ENCODE measurements around the gene ETV1. TPM values are rescaled to one million over a fixed set of nuclear protein-coding genes. Genes with fewer than 3 reads are reported as not detected.

ETV1 gene
- total RNA-seq, 2 experiments from 2014 or later = 0.61 to 1.9 TPM

DNA sequence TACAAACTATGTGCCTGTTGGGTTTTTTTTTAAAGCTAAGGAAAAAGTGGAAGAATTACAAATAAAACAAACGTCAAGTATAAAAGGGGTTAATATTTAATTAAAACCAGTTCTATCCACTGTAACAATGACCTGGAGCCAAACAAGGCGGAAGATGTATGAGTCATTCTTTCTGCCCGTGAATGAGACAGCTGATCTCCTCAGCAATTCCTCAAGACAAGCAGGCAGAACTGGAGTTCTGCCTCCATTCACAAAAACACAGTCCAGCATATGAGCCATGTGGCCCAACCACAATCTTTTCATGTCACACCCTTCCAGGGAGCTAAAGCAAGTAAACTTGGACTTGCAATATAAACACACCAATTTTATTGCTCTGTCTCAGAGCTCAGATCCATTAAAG, 8.4 kb downstream of the ETV1 start:
- DNase-seq (no peak), ATAC-seq (no peak)
- Mint-ChIP-seq H3K4me1 (peaks cover 8% of the 10 kb centered on the region), H3K4me3 (no peak overlapping the region), H3K9me3 (ENCODE audit: low read depth) (no peaks in the 10 kb centered on the region), H3K27me3 (peaks cover 44% of the 10 kb centered on the region), H3K27ac (no peak overlapping the region), H3K36me3 (peaks cover 1% of the 10 kb centered on the region)
- CTCF ChIA-PET = interaction anchor here (0.9 kb wide), 1 partner anchor 10 kb away, joined by 3 read pairs; no protein-coding TSS in a partner anchor

DNA sequence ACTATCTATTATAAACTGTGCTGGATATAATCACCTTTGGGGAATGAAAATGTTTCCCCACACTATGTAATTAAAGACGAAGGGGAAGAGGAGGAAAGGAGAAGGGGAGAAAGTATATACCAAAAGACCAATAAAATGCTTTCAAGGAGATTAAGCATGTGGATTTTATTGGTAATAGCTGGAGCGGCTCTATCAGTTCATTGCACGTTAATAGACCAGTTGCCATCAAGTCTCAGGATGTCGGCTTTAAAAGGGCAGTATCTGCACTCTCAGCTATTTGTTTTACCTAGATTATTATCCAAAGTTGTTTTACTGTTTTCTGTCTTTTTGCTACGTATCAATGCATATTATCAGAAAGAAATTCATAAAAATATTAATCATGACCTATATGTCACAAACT, 9.0 kb downstream of the ETV1 start:
- H3K4me1 Mint-ChIP-seq = peaks cover 8% of the 10 kb centered on the region
- H3K36me3 Mint-ChIP-seq = peaks cover 1% of the 10 kb centered on the region
- no peak overlapping the region for H3K27ac Mint-ChIP-seq
- peaks cover 41% of the 10 kb centered on the region for H3K27me3 Mint-ChIP-seq
- CTCF ChIA-PET = no interaction called here
- H3K9me3 Mint-ChIP-seq (ENCODE audit: low read depth) = no peaks in the 10 kb centered on the region
- DNase-seq (no peak), ATAC-seq (no peak)
- H3K4me3 Mint-ChIP-seq = no peak overlapping the region

DNA sequence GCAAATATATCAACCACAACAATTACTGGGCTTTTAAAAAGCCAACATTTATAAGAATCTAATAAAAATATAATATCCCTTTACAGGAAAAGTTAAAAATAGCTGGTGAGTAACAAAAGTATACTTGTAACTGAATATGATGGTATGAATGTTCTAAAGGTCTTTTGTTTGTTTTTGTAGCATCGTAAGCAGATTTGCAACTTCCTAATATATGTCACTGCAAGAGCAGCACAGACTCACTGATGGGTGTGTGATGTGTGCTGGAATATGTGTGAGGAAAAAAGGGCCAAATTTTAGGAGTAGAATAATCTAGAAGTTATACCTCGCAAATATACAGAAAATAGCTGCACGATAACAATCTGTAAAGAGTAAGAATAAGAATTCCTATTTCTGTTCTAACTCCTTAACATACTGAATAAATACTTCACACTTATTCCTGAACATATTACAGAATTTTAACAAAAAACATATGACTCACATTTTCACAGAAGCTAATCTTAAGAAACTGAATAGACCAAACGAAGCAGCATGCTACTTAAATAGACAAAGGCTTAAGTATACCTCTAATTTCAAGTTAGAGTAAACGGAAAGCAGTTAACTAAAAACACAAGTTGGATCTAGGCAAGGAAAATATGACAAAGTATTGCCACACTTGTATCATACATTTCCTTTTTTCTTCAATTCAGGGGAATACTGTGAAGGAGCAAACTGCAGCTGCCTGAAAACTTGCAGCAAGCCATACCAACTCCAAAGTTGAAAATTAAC, 9.6 kb downstream of the ETV1 start:
- ATAC-seq = no peak
- no peak overlapping the region for H3K27ac Mint-ChIP-seq
- H3K27me3 Mint-ChIP-seq = peaks cover 37% of the 10 kb centered on the region
- H3K36me3 Mint-ChIP-seq = peaks cover 1% of the 10 kb centered on the region
- CTCF ChIA-PET = no interaction called here
- peaks cover 8% of the 10 kb centered on the region for H3K4me1 Mint-ChIP-seq
- DNase-seq = no peak
- H3K9me3 Mint-ChIP-seq (ENCODE audit: low read depth) = no peaks in the 10 kb centered on the region
- no peak overlapping the region for H3K4me3 Mint-ChIP-seq

DNA sequence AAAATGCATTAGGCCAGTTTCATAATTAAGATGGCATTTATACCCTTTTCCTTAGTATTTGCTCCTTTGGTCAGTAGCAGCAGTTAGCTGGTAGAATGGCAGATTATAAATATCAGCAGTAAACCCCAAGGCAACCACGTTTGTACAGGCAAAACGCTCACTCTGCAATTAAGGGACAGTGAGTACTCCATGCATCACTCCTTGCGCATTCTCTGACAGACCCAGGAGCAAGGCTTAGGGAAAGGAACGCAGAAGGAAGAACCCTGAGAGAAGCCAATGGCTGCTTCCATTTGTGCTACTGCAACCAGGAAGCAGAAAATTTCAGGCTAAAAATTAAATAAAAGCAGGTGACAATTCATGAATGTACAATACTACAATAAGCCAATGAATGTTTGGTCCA, 12.9 kb downstream of the ETV1 start:
- H3K27me3 Mint-ChIP-seq = peaks cover 27% of the 10 kb centered on the region
- no peak for ATAC-seq
- no peak overlapping the region for H3K27ac Mint-ChIP-seq
- CTCF ChIA-PET = no interaction called here
- peaks cover 4% of the 10 kb centered on the region for H3K4me1 Mint-ChIP-seq
- DNase-seq = no peak
- no peak overlapping the region for H3K4me3 Mint-ChIP-seq
- no peaks in the 10 kb centered on the region for H3K36me3 Mint-ChIP-seq
- H3K9me3 Mint-ChIP-seq (ENCODE audit: low read depth) = no peaks in the 10 kb centered on the region

DNA sequence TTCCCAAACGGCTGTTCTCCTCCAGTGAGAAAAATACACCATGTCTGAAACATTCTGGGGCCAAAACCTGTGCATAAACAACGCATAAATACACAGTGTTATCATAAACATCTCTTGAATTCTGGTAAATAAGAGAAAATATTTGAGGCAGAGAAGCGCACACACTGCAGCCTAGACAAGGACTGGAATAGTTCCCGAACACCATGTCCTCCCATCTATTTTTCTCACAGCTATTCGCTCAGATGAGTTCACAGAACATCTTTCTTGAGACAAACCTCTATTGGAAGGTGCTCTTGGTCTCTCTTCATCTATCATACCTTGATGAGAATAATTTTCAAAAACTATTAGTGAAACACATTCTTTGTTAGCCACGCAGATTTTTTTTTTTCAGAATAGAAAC, 24.4 kb downstream of the ETV1 start:
- Mint-ChIP-seq H3K27me3 (no peaks in the 10 kb centered on the region), H3K4me3 (no peak overlapping the region), H3K4me1 (no peaks in the 10 kb centered on the region), H3K9me3 (ENCODE audit: low read depth) (no peaks in the 10 kb centered on the region), H3K36me3 (no peaks in the 10 kb centered on the region), H3K27ac (no peak overlapping the region)
- no peak for ATAC-seq
- CTCF ChIA-PET = no interaction called here
- no peak for DNase-seq

DNA sequence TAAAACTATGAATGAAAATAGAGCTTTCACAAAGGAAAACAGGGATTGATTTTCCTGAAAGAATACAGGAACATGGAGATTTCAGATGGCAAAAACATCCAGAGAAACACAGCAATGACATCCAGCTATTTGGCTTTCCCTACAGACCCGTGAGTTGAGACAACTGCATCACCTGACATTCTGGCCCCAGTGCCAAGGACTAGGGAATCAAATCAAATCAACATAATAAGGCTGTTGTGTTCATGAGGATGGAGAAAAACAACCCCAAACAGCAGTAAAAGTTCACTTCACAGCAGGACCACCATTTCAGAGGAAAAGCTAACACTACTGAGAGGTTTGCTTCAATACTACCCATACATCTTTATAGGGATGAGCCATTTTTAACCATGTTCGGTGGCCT, 25.5 kb downstream of the ETV1 start:
- Mint-ChIP-seq H3K27me3 (no peaks in the 10 kb centered on the region), H3K27ac (no peak overlapping the region), H3K4me1 (no peaks in the 10 kb centered on the region), H3K36me3 (no peaks in the 10 kb centered on the region), H3K9me3 (ENCODE audit: low read depth) (no peaks in the 10 kb centered on the region), H3K4me3 (no peak overlapping the region)
- CTCF ChIA-PET = no interaction called here
- no peak for ATAC-seq
- DNase-seq = no peak

DNA sequence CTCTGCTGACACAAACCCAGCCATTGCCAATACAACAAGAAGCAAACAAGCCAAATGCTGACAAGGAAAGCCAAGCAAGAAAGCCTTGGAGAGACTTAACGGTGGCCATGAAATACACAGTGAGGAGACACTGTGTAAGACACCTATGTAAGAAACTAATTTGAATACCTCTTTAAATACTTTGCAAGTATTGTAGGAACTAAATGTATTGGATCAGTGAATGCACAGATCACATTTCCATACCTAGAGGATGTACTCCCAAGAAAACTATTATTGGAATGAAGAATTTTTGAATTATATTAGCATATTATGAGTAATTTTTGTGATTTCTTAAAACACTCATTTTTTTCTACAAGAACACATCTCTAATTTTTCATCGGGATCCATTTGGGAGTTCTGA, 34.0 kb downstream of the ETV1 start:
- no peaks in the 10 kb centered on the region for H3K4me1 Mint-ChIP-seq
- DNase-seq (no peak), ATAC-seq (no peak)
- no peaks in the 10 kb centered on the region for H3K36me3 Mint-ChIP-seq
- CTCF ChIA-PET = no interaction called here
- no peak overlapping the region for H3K27ac Mint-ChIP-seq
- no peaks in the 10 kb centered on the region for H3K9me3 Mint-ChIP-seq (ENCODE audit: low read depth)
- H3K27me3 Mint-ChIP-seq = no peaks in the 10 kb centered on the region
- no peak overlapping the region for H3K4me3 Mint-ChIP-seq

DNA sequence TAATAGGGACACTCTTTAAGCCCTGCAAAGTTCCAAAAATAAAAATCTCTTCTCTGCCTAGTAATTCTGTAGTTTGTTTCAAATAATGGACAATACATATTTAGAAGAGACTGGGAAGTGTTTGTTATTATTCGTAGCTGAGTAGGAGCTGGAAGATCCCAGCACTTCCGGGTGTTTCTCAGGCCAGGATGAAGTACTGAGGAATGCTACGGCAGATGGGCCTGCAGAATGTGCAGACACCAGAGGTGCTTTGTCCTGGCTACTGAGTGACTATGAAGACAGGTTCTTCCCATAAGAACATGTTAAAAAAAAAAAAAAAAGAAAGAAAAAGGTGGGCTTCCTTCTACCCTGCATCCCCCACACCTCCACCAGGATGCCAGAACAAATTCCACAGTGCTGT, 36.1 kb downstream of the ETV1 start:
- no peaks in the 10 kb centered on the region for H3K9me3 Mint-ChIP-seq (ENCODE audit: low read depth)
- no peaks in the 10 kb centered on the region for H3K36me3 Mint-ChIP-seq
- CTCF ChIA-PET = no interaction called here
- DNase-seq = no peak
- no peak overlapping the region for H3K27ac Mint-ChIP-seq
- no peaks in the 10 kb centered on the region for H3K27me3 Mint-ChIP-seq
- H3K4me3 Mint-ChIP-seq = no peak overlapping the region
- no peak for ATAC-seq
- no peaks in the 10 kb centered on the region for H3K4me1 Mint-ChIP-seq

DNA sequence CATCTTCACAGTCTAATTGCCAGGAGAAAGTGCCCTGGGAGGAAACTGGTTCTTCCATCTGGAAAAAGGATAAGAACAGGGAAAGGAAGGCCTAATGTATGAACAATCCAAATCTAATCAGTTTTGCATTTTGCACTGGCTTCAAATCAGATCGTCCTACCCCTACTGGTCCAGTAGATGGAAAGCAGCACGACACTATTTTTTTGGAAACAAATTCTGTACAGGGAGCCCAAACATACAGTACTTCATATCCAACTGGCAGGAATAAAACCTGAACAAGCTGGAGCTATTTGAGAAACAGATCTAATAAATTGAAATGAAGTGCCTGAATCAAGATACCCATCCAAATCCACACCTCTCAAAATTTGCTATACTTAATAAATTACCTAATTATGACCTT, 36.5 kb downstream of the ETV1 start:
- Mint-ChIP-seq H3K4me1 (no peaks in the 10 kb centered on the region), H3K4me3 (no peak overlapping the region), H3K36me3 (no peaks in the 10 kb centered on the region), H3K27me3 (no peaks in the 10 kb centered on the region), H3K9me3 (ENCODE audit: low read depth) (no peaks in the 10 kb centered on the region), H3K27ac (no peak overlapping the region)
- CTCF ChIA-PET = no interaction called here
- ATAC-seq (no peak), DNase-seq (no peak)

DNA sequence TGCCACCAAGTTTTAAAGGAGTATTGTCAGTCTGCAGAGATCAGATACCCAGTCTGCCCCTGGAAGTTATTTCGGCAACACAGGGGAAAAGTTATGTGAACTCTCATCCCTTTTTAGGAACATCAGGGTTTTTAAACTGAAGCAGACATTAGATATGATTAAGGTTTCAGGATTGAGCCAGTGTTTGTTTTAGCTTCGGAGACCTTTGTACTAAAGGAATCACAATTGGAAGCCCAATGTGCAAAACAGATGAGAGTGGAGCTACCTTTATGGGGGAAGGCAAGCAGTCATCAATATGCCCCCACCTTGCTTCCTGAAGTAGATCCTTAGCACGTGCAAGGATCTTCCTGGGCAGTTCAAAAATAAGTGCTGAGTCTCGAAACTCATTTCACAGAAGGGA, 39.5 kb downstream of the ETV1 start:
- Mint-ChIP-seq H3K4me3 (no peak overlapping the region), H3K27ac (no peak overlapping the region), H3K4me1 (no peaks in the 10 kb centered on the region), H3K9me3 (ENCODE audit: low read depth) (no peaks in the 10 kb centered on the region), H3K27me3 (no peaks in the 10 kb centered on the region), H3K36me3 (no peaks in the 10 kb centered on the region)
- CTCF ChIA-PET = no interaction called here
- DNase-seq (no peak), ATAC-seq (no peak)

DNA sequence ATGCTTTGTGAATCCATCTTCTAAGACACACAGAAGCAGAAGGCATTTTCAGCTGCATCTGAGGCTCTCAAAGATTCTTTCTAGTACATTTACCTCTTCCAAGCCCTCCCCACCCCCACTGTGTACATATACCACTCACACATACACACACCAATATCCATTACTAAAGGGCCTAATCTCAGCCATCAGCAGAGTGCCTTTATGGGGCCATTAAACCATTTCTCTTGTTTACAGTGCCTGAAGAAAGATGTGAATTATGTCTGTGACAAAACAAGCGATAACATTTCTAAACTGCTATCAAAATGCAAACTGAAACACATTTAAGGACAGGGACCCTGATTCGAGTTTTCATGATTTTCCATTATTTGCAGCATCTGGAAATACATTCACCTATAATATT, 40.0 kb downstream of the ETV1 start:
- CTCF ChIA-PET = no interaction called here
- DNase-seq (no peak), ATAC-seq (no peak)
- Mint-ChIP-seq H3K4me3 (no peak overlapping the region), H3K36me3 (no peaks in the 10 kb centered on the region), H3K4me1 (no peaks in the 10 kb centered on the region), H3K27ac (no peak overlapping the region), H3K9me3 (ENCODE audit: low read depth) (no peaks in the 10 kb centered on the region), H3K27me3 (no peaks in the 10 kb centered on the region)

DNA sequence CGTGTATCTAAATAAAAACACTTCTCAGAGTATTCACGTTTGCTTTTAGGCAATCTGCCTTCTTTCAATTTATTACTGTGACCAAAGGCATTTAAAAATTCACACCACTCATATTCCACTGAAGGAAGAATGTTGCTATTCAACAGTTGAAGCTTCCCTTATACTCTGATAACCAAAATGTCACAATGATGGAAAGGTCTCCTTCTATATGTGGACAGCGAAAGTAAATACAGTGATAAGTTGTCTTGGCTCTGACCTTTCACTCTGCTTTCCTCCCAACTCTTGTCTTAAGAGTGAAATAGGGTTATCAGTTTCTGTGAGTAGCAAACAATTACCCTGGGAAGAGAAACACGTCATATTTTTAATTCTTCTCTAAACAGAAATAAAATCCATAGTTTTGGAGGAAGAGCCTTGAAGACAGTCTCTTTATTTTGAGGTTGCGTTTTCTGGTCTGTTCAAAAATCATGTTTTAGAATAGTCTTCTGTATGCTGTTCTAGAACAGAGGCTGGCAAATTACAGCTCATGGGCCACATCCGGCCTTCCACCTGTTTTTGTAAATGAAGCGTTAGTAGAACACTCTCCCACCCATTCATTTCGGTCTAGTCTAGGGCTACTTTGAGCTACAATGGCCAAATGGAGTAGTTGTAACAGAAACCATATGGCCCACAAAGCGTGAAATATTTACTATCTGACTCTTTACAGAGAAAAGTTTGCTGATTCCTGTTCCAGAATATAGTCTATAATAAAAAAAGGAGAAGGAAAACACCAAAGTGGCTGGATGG, 41.3 kb downstream of the ETV1 start:
- Mint-ChIP-seq H3K4me3 (no peak overlapping the region), H3K27me3 (no peaks in the 10 kb centered on the region), H3K9me3 (ENCODE audit: low read depth) (no peaks in the 10 kb centered on the region), H3K36me3 (no peaks in the 10 kb centered on the region), H3K4me1 (no peaks in the 10 kb centered on the region), H3K27ac (no peak overlapping the region)
- CTCF ChIA-PET = interaction anchor here (0.7 kb wide), 1 partner anchor 9 kb away, joined by 4 read pairs; no protein-coding TSS in a partner anchor
- no peak for DNase-seq
- ATAC-seq = no peak

DNA sequence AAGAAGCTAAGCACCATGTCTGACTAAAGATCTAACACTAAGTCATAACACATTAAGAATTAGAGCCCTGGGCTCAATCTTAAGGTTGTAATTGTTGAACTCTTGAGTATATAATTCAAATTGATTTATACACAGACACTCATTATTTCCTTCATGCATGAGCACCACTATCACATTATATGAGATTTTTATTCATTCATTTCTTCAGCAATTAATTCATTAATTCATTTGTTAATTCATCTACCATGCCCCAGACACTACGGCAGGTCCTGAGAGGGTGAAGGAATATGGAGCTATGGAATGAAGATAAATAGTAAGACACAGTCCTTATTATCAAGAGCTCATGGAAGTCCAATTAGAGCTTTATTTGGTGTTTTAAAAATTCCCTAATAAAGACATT, 41.9 kb downstream of the ETV1 start:
- H3K4me1 Mint-ChIP-seq = no peaks in the 10 kb centered on the region
- no peak for ATAC-seq
- no peak overlapping the region for H3K4me3 Mint-ChIP-seq
- no peaks in the 10 kb centered on the region for H3K27me3 Mint-ChIP-seq
- no peak for DNase-seq
- H3K27ac Mint-ChIP-seq = no peak overlapping the region
- CTCF ChIA-PET = interaction anchor here (0.7 kb wide), 2 partner anchors 9 to 65 kb away, joined by 4 read pairs; no protein-coding TSS in a partner anchor
- no peaks in the 10 kb centered on the region for H3K9me3 Mint-ChIP-seq (ENCODE audit: low read depth)
- no peaks in the 10 kb centered on the region for H3K36me3 Mint-ChIP-seq

DNA sequence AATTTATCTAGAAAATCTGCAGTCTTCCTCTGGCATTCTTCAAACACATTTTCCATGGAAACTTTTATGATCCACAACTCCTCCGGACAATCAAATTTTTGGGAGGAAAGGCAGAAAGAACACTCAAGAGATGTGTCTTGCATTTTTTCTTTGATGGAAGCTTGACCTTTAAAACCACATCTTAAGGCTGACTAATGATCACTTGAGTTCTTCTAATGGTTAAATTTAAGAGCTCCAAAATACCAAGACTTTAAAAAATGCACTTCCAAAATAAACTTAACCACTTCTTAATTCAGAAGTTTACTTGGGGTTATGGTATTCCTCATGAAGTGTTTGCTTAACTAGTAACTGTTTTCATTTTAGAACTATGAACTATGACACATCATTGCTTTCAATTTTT, 43.3 kb downstream of the ETV1 start:
- ATAC-seq (no peak), DNase-seq (no peak)
- Mint-ChIP-seq H3K27me3 (no peaks in the 10 kb centered on the region), H3K27ac (no peak overlapping the region), H3K36me3 (no peaks in the 10 kb centered on the region), H3K4me1 (no peaks in the 10 kb centered on the region), H3K4me3 (no peak overlapping the region), H3K9me3 (ENCODE audit: low read depth) (no peaks in the 10 kb centered on the region)
- CTCF ChIA-PET = no interaction called here
